HepG2 (cell line): ENCODE results near the gene XPO1. TPM values are rescaled to one million over a fixed set of nuclear protein-coding genes. Genes with fewer than 3 reads are reported as not detected.
A peak's percentile ranks its signal among the peaks of the same experiment; 100 is the strongest.

Experiments
- ARNT ChIP-seq: fragments of 450-650 bp; IDR thresholded peaks from 2 replicates; pipeline ENCODE4 v1.6.1; 2017
- BCL3 ChIP-seq: sonication (generic); formaldehyde crosslinking; IDR thresholded peaks from 2 replicates; pipeline ENCODE4 v1.5.1; 2020; ENCODE audit warnings: mild to moderate bottlenecking, missing genetic modification reagents, moderate library complexity
- BORCS8-MEF2B ChIP-seq: sonication (generic); formaldehyde crosslinking; IDR thresholded peaks from 2 replicates; pipeline ENCODE4 v1.8.0; 2022; ENCODE audit warnings: mild to moderate bottlenecking, missing genetic modification reagents
- DDIT3 ChIP-seq: sonication (generic); formaldehyde crosslinking; IDR thresholded peaks from 2 replicates; pipeline ENCODE4 v1.4.0; 2020; ENCODE audit warnings: mild to moderate bottlenecking, missing genetic modification reagents
- FOXP1 ChIP-seq, 2 experiments: fragments of 450-650 bp in 1 of 2; IDR thresholded peaks; 2 replicates each; pipeline ENCODE4 v1.6.1; 2017 to 2018; ENCODE audit warnings: antibody characterized with exemption in 1 of 2
- HMGA1 ChIP-seq: sonication (generic); formaldehyde crosslinking; conservative IDR thresholded peaks from 2 replicates; pipeline ENCODE4 v1.4.0; 2020; ENCODE audit warnings: missing genetic modification reagents
- JUND ChIP-seq: sonication (generic); formaldehyde crosslinking; IDR thresholded peaks from 2 replicates; pipeline ENCODE4 v1.8.0; 2022; ENCODE audit warnings: mild to moderate bottlenecking, missing genetic modification reagents
- KDM4B ChIP-seq: sonication (generic); formaldehyde crosslinking; IDR thresholded peaks from 2 replicates; pipeline ENCODE4 v1.4.0; 2020; ENCODE audit warnings: missing genetic modification reagents
- RCOR2 ChIP-seq: IDR thresholded peaks from 2 replicates; pipeline ENCODE4 v1.6.1; 2016; ENCODE audit warnings: missing biosample characterization, missing genetic modification reagents
- RNF2 ChIP-seq: fragments of 450-650 bp; conservative IDR thresholded peaks from 2 replicates; pipeline ENCODE4 v1.6.1; 2016; ENCODE audit warnings: low read depth
- SMARCC2 ChIP-seq: fragments of 450-650 bp; IDR thresholded peaks from 2 replicates; pipeline ENCODE4 v1.6.1; 2017; ENCODE audit warnings: antibody characterized with exemption, mild to moderate bottlenecking
- STAT5B ChIP-seq: sonication (generic); formaldehyde crosslinking; IDR thresholded peaks from 2 replicates; pipeline ENCODE4 v1.4.0; 2020; ENCODE audit warnings: missing genetic modification reagents
- THAP7 ChIP-seq: sonication (generic); formaldehyde crosslinking; IDR thresholded peaks from 2 replicates; pipeline ENCODE4 v1.8.1; 2023; ENCODE audit warnings: mild to moderate bottlenecking, missing genetic modification reagents
- ZBTB25 ChIP-seq: IDR thresholded peaks from 2 replicates; pipeline ENCODE4 v1.6.1; 2018; ENCODE audit warnings: missing genetic modification reagents
- ZBTB26 ChIP-seq: IDR thresholded peaks from 2 replicates; pipeline ENCODE4 v1.6.1; 2016; ENCODE audit warnings: missing compliant biosample characterization, missing genetic modification reagents, borderline replicate concordance
- ZBTB3 ChIP-seq: sonication (generic); formaldehyde crosslinking; IDR thresholded peaks from 2 replicates; pipeline ENCODE4 v1.4.0; 2020; ENCODE audit warnings: low read depth, mild to moderate bottlenecking, moderate library complexity, missing genetic modification reagents, borderline replicate concordance
- ZFX ChIP-seq: sonication (generic); formaldehyde crosslinking; IDR thresholded peaks from 2 replicates; pipeline ENCODE4 v1.4.0; 2020; ENCODE audit warnings: mild to moderate bottlenecking, low read depth, missing genetic modification reagents, moderate library complexity
- ZNF143 ChIP-seq: sonication (generic); formaldehyde crosslinking; IDR thresholded peaks from 2 replicates; pipeline ENCODE4 v1.4.0; 2020; ENCODE audit warnings: missing genetic modification reagents
- ZNF24 ChIP-seq: fragments of 450-650 bp; IDR thresholded peaks from 2 replicates; pipeline ENCODE4 v1.6.1; 2017; ENCODE audit warnings: antibody characterized with exemption, mild to moderate bottlenecking
- ZNF251 ChIP-seq: sonication (generic); formaldehyde crosslinking; IDR thresholded peaks from 2 replicates; pipeline ENCODE4 v1.9.0; 2021; ENCODE audit warnings: mild to moderate bottlenecking, missing genetic modification reagents
- ZNF589 ChIP-seq: sonication (generic); formaldehyde crosslinking; conservative IDR thresholded peaks from 2 replicates; pipeline ENCODE4 v1.8.0; 2022; ENCODE audit warnings: mild to moderate bottlenecking, moderate library complexity, missing genetic modification reagents
- ZNF614 ChIP-seq: IDR thresholded peaks from 2 replicates; pipeline ENCODE4 v1.6.1; 2018; ENCODE audit warnings: missing biosample characterization, missing genetic modification reagents, inconsistent platforms, borderline replicate concordance
- ZNF740 ChIP-seq: sonication (generic); formaldehyde crosslinking; IDR thresholded peaks from 2 replicates; pipeline ENCODE4 v1.4.0; 2020; ENCODE audit warnings: missing genetic modification reagents
- ZNF800 ChIP-seq: sonication (generic); formaldehyde crosslinking; IDR thresholded peaks from 2 replicates; pipeline ENCODE4 v1.4.0; 2020; ENCODE audit warnings: missing genetic modification reagents
- polyA plus RNA-seq, 8 experiments: library from polyadenylated mRNA; depleted of rRNA in 3 of 8; stranded (reverse) in 7 of 8; unstranded in 1 of 8; fragments of >200 nt; fragmentation: Illumina TruSeq in 4 of 8; extraction: Trizol in 4 of 8; gene quantifications; 2 replicates each; pipeline versions ENCODE4 v1.2.1 to v1.2.3, GENCODE V29; 2011 to 2016; ENCODE audit warnings: low read depth in 4 of 8, missing spikeins in 1 of 8, mixed read lengths in 1 of 8; ENCODE audit not compliant: insufficient read depth in 1 of 8
- total RNA-seq, 5 experiments: library from RNA; depleted of rRNA; stranded (reverse); fragments of >200 nt; fragmentation: Illumina TruSeq; extraction: Trizol; gene quantifications; 2 replicates each; pipeline ENCODE4 v1.2.3, GENCODE V29; 2016; ENCODE audit warnings: low read depth in 1 of 5

Gene XPO1
- total and polyA plus RNA-seq, 2 of the 13 experiments (the other 11 are each of a cell fraction or from before 2014, with no cell fraction given), result 67.4 to 212 TPM

GRCh38 chr2:61538200-61538919, at the start of gene XPO1 (continued):
- peak; percentile 70 for TF ChIP-seq ZBTB25 (CRISPR knock-in tag)
- no peak for TF ChIP-seq HMGA1 (CRISPR knock-in tag)
- TF ChIP-seq BORCS8-MEF2B (CRISPR knock-in tag), result peak; percentile 59; the same call in 1 of the 2 replicates
- no peak for TF ChIP-seq ARNT
- no peak; the same call in 1 of the 2 replicates for TF ChIP-seq ZBTB26 (CRISPR knock-in tag)
- peak; percentile 61; the same call in 1 of the 2 replicates for TF ChIP-seq THAP7 (CRISPR knock-in tag)
- TF ChIP-seq ZNF800 (CRISPR knock-in tag), result 0 out of 2 replicates have a peak, but pooled peaks have one; percentile 26
- TF ChIP-seq SMARCC2, result no peak
- TF ChIP-seq RNF2, result no peak
- TF ChIP-seq JUND (CRISPR knock-in tag), result no peak
- TF ChIP-seq ZNF143 (CRISPR knock-in tag), result no peak
- TF ChIP-seq STAT5B (CRISPR knock-in tag), result no peak
- TF ChIP-seq ZFX (CRISPR knock-in tag), result peak; percentile 94; the same call in 1 of the 2 replicates
- TF ChIP-seq BCL3 (CRISPR knock-in tag), result no peak; the same call in none of the 2 replicates
- TF ChIP-seq ZNF251 (CRISPR knock-in tag), result no peak
- TF ChIP-seq KDM4B (CRISPR knock-in tag), result no peak
- TF ChIP-seq ZNF589, result 0 out of 2 replicates have a peak, but pooled peaks have one; percentile 60
- 0 out of 2 replicates have a peak, but pooled peaks have one; percentile 18 for TF ChIP-seq ZNF614
- TF ChIP-seq ZBTB3 (CRISPR knock-in tag), result no peak
- TF ChIP-seq FOXP1 (IDR thresholded peaks at IDR 0.05), result no peak
- 0 out of 2 replicates have a peak, but pooled peaks have one; percentile 7 for TF ChIP-seq FOXP1 (CRISPR knock-in tag; IDR thresholded peaks at IDR 0.05)
- peak; percentile 88; the same call in 1 of the 2 replicates for TF ChIP-seq ZNF740 (CRISPR knock-in tag)
- TF ChIP-seq DDIT3 (CRISPR knock-in tag), result no peak
- no peak for TF ChIP-seq ZNF24
- TF ChIP-seq RCOR2 (CRISPR knock-in tag), result no peak; the same call in 1 of the 2 replicates
